Tibial nerve (tissue), 4 donors: ENCODE measurements around the gene MLXIP. TPM values are rescaled to one million over a fixed set of nuclear protein-coding genes. Genes with fewer than 3 reads are reported as not detected.

ENCODE experiments used
- DNase-seq, 2 donors: peaks; one replicate each; pipeline ENCODE4 v3.0.0-alpha.2; 2019; ENCODE audit warnings: low spot score in 2 of 2
- H3K27ac ChIP-seq, 4 donors: fragments of 200-600 bp; sonication (generic) in 3 of 4; one replicate each; pipeline ENCODE4 v1.5.1; 2017 to 2019; ENCODE audit warnings: mild to moderate bottlenecking in 1 of 4
- H3K27me3 ChIP-seq, 2 donors: fragments of 200-600 bp; sonication (generic) in 1 of 2; one replicate each; pipeline versions ENCODE4 v1.5.1 to v1.6.0; 2017 to 2019
- H3K36me3 ChIP-seq, 3 donors: fragments of 200-600 bp; sonication (generic); one replicate each; pipeline ENCODE4 v1.5.1; 2018 to 2019
- H3K4me1 ChIP-seq, 4 donors: fragments of 200-600 bp; sonication (generic) in 3 of 4; one replicate each; pipeline ENCODE4 v1.5.1; 2017 to 2019
- H3K4me3 ChIP-seq, 4 donors: fragments of 200-600 bp; sonication (generic) in 3 of 4; one replicate each; pipeline ENCODE4 v1.5.1; 2017 to 2019; ENCODE audit warnings: mild to moderate bottlenecking in 1 of 4, moderate library complexity in 1 of 4
- H3K9me3 ChIP-seq, 4 donors: fragments of 200-600 bp; sonication (generic) in 3 of 4; one replicate each; pipeline ENCODE4 v1.5.1; 2017 to 2019
- EP300 ChIP-seq, 2 donors: sonication (generic); formaldehyde crosslinking; IDR thresholded peaks; one replicate each; pipeline ENCODE4 v1.6.1; 2017; ENCODE audit warnings: antibody characterized with exemption in 2 of 2, mild to moderate bottlenecking in 1 of 2
- POLR2A ChIP-seq, 2 donors: fragments of 450-650 bp; IDR thresholded peaks; one replicate each; pipeline ENCODE4 v1.6.1; 2017; ENCODE audit warnings: antibody characterized with exemption in 2 of 2, mild to moderate bottlenecking in 2 of 2, moderate library complexity in 2 of 2
- WGBS, 2 donors: methylation state at CpG; one replicate each; pipeline ENCODE4 v1.1.5; 2018; 5-methylcytosine and 5-hydroxymethylcytosine counted together
- total RNA-seq, 4 donors: library from RNA; depleted of rRNA; stranded (reverse); fragments of >200 nt; gene quantifications; one replicate each; pipeline ENCODE4 v1.1.0, GENCODE V29; 2016
- TF ChIP-seq, protein P1 (sequence below), 5 experiments: fragments of 200-600 bp in 3 of 5; fragments of 450-650 bp in 2 of 5; sonication (generic) in 3 of 5; IDR thresholded peaks; one replicate each; pipeline ENCODE4 v1.5.1; 2016 to 2019; ENCODE audit warnings: antibody characterized with exemption in 5 of 5, mild to moderate bottlenecking in 3 of 5, moderate library complexity in 2 of 5

Gene MLXIP
- total RNA-seq, 4 donors from 2014 or later = 22.1 to 57.0 (median 27.1) TPM

- Histone ChIP-seq H3K4me3 (no peak overlapping the region), H3K4me1 (peaks cover 0 to 6% (median 0%) of the 10 kb centered on the region in 4 donors), H3K27ac (no peak overlapping the region), H3K27me3 (no peaks in the 10 kb centered on the region), H3K9me3 (no peaks in the 10 kb centered on the region), H3K36me3 (peaks cover 0 to 19% (median 0%) of the 10 kb centered on the region in 3 donors)
- TF ChIP-seq, protein P1, sequence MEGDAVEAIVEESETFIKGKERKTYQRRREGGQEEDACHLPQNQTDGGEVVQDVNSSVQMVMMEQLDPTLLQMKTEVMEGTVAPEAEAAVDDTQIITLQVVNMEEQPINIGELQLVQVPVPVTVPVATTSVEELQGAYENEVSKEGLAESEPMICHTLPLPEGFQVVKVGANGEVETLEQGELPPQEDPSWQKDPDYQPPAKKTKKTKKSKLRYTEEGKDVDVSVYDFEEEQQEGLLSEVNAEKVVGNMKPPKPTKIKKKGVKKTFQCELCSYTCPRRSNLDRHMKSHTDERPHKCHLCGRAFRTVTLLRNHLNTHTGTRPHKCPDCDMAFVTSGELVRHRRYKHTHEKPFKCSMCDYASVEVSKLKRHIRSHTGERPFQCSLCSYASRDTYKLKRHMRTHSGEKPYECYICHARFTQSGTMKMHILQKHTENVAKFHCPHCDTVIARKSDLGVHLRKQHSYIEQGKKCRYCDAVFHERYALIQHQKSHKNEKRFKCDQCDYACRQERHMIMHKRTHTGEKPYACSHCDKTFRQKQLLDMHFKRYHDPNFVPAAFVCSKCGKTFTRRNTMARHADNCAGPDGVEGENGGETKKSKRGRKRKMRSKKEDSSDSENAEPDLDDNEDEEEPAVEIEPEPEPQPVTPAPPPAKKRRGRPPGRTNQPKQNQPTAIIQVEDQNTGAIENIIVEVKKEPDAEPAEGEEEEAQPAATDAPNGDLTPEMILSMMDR (IDR thresholded peaks at IDR 0.05) = peak; percentile 37 to 58 (median 52)
- no peak for TF ChIP-seq EP300 (IDR thresholded peaks at IDR 0.05)
- 63 to 73% methylated on average over 14 to 21 of the region's 21 CpGs for WGBS, 2 donors
- peak in 1 of 2 donors; percentile 20 for DNase-seq
These were observed 47.0 kb upstream of the MLXIP start for GRCh38 chr12:122031342-122032216.

GRCh38 chr12:122032580-122032979, 46.0 kb upstream of the MLXIP start:
- no peaks in the 10 kb centered on the region for H3K27me3 ChIP-seq
- 92 to 95% methylated on average over 11 of the region's 11 CpGs for WGBS, 2 donors
- peaks cover 0 to 6% (median 0%) of the 10 kb centered on the region in 4 donors for H3K4me1 ChIP-seq
- H3K27ac ChIP-seq = no peak overlapping the region
- no peaks in the 10 kb centered on the region for H3K9me3 ChIP-seq
- TF ChIP-seq EP300 (IDR thresholded peaks at IDR 0.05) = no peak
- TF ChIP-seq POLR2A (IDR thresholded peaks at IDR 0.05) = no peak
- TF ChIP-seq, protein P1 (IDR thresholded peaks at IDR 0.05) = no peak
- DNase-seq = no peak
- no peak overlapping the region for H3K4me3 ChIP-seq
- peaks cover 0 to 29% (median 0%) of the 10 kb centered on the region in 3 donors for H3K36me3 ChIP-seq

- H3K36me3 ChIP-seq = peaks cover 0 to 43% (median 0%) of the 10 kb centered on the region in 3 donors
- no peak overlapping the region for H3K27ac ChIP-seq
- DNase-seq = no peak
- no peak overlapping the region for H3K4me3 ChIP-seq
- no peaks in the 10 kb centered on the region for H3K9me3 ChIP-seq
- H3K4me1 ChIP-seq = no peaks in the 10 kb centered on the region
- 72 to 88% methylated on average over 8 of the region's 8 CpGs for WGBS, 2 donors
- H3K27me3 ChIP-seq = no peaks in the 10 kb centered on the region
- TF ChIP-seq EP300 (IDR thresholded peaks at IDR 0.05) (no peak), POLR2A (IDR thresholded peaks at IDR 0.05) (no peak)
- TF ChIP-seq, protein P1 (IDR thresholded peaks at IDR 0.05) = no peak
These were observed 43.3 kb upstream of the MLXIP start for GRCh38 chr12:122035292-122035691.

- Histone ChIP-seq H3K27ac (no peak overlapping the region), H3K4me3 (no peak overlapping the region), H3K36me3 (peaks cover 0 to 47% (median 0%) of the 10 kb centered on the region in 3 donors)
These were observed 42.4 kb upstream of the MLXIP start for GRCh38 chr12:122036153-122036552.

More at GRCh38 chr12:122036153-122036552, 42.4 kb upstream of the MLXIP start:
- TF ChIP-seq, protein P1 (IDR thresholded peaks at IDR 0.05) = no peak
- TF ChIP-seq POLR2A (IDR thresholded peaks at IDR 0.05) = no peak
- TF ChIP-seq EP300 (IDR thresholded peaks at IDR 0.05) = no peak
- Histone ChIP-seq H3K9me3 (no peaks in the 10 kb centered on the region), H3K27me3 (no peaks in the 10 kb centered on the region), H3K4me1 (no peaks in the 10 kb centered on the region)
- no peak for DNase-seq
- 92 to 93% methylated on average over 6 of the region's 6 CpGs for WGBS, 2 donors
